Heart left ventricle (tissue), 16 donors: ENCODE results near the gene ANXA8L1. TPM values are rescaled to one million over a fixed set of nuclear protein-coding genes. Genes with fewer than 3 reads are reported as not detected.
"Not testable (repeated sequence)": the region's sequence is repeated elsewhere in the genome, so short reads cannot be mapped to it uniquely, and the experiment has no call there.

Source experiments
- ATAC-seq, 4 donors: fragments of 200-7000 bp; cut with Tn5 transposase; one replicate each; pipeline ENCODE4 v1.9.1; 2020 to 2022; ENCODE audit warnings: moderate library complexity in 4 of 4, mild to moderate bottlenecking in 3 of 4, moderate number of reproducible peaks in 1 of 4
- DNase-seq, 5 donors: peaks; one replicate each; pipeline ENCODE4 v3.0.0-alpha.2; 2020
- H3K27ac ChIP-seq, 12 donors: fragments of 200-600 bp; sonication (generic) in 4 of 12; one replicate each; pipeline versions ENCODE4 v1.5.0 to v1.8.0; 2016 to 2022; ENCODE audit warnings: mild to moderate bottlenecking in 2 of 12
- H3K27me3 ChIP-seq, 9 donors: fragments of 200-600 bp; sonication (generic) in 2 of 9; one replicate each; pipeline versions ENCODE4 v1.5.1 to v1.8.0; 2016 to 2022; ENCODE audit warnings: mild to moderate bottlenecking in 3 of 9
- H3K36me3 ChIP-seq, 9 donors: fragments of 200-600 bp; sonication (generic) in 2 of 9; one replicate each; pipeline versions ENCODE4 v1.5.0 to v1.8.0; 2018 to 2022; ENCODE audit warnings: mild to moderate bottlenecking in 2 of 9
- H3K4me1 ChIP-seq, 12 donors: fragments of 200-600 bp; sonication (generic) in 4 of 12; one replicate each; pipeline versions ENCODE4 v1.5.0 to v1.8.0; 2016 to 2022; ENCODE audit warnings: mild to moderate bottlenecking in 3 of 12
- H3K4me3 ChIP-seq, 12 donors: fragments of 200-600 bp; sonication (generic) in 4 of 12; one replicate each; pipeline versions ENCODE4 v1.5.0 to v1.8.0; 2017 to 2022; ENCODE audit warnings: mild to moderate bottlenecking in 9 of 12, moderate library complexity in 4 of 12
- H3K9me3 ChIP-seq, 12 donors: fragments of 200-600 bp; sonication (generic) in 4 of 12; one replicate each; pipeline versions ENCODE4 v1.5.0 to v1.8.0; 2016 to 2022; ENCODE audit warnings: mild to moderate bottlenecking in 1 of 12
- WGBS, 4 donors: extraction: QIAGEN DNeasy Blood & Tissue Kit in 2 of 4; methylation state at CpG; one replicate each; pipeline versions ENCODE4 v1.1.5 to v1.1.7; 2013 to 2018; 5-methylcytosine and 5-hydroxymethylcytosine counted together
- intact Hi-C, 10 donors: fragments of 100-400 bp; cut with DNase I; formaldehyde crosslinking; loops; one replicate each; pipeline versions ENCODE4 v1.11.1 to v1.14.2; 2022
- polyA plus RNA-seq, 2 donors: library from polyadenylated mRNA; stranded (reverse); fragments of 200-250 nt; gene quantifications; one replicate each; pipeline ENCODE4 v1.2.3, GENCODE V29; 2013
- total RNA-seq, 9 donors: library from RNA; depleted of rRNA in 2 of 9; stranded (reverse); fragments of >200 nt in 2 of 9; fragmentation: NEBNext Ultra II Directional in 3 of 9; extraction: Animal tissue kit (Norgen Biotek cat#: 25700) in 3 of 9; gene quantifications; one replicate each; pipeline versions ENCODE4 v1.1.0 to v1.2.4, GENCODE V29; 2016 to 2023
- donor health status: ischemic (EF 13 %, LVEDD 7.1; RV severe dilation, severe dysfunction).
- donor health status: healthy with polysubstance abuse.
- donor health status: DM: no; HTN: yes; CAD: no.
- donor health status: DM: no; HTN: no; CAD: no.
- donor health status: ischemic (EF 25% LVEDD 6.9; RV normal size, moderate dysfunction).
- donor health status: ischemic (EF 25% LVEDD 5.7; RV mildly dilated, moderate dysfunction).
- donor health status: healthy.
- donor health status: DM: yes; HTN: yes; CAD: no.
- donor health status: ischemic (EF 35%, LVEDD 5.7; RV mildly dilated, moderate dysfunction).
- donor health status: nonischemic (EF 11% LVEDD 7.7; RV severe dilation, severe dysfunction).
- donor health status: DM: yes; HTN: yes; CAD: no.
- donor health status: PGD.
- donor health status: ischemic (EF 29% LVEDD 5.4; RV normal size, mild dysfunction).
- donor health status: nonischemic (EF 23%, LVEDD 6.1; RV moderate dilation, normal function).

Gene ANXA8L1
- total and polyA plus RNA-seq, 11 donors = 0.08 to 43.5 (median 1.6) TPM; not detected in 8

DNA sequence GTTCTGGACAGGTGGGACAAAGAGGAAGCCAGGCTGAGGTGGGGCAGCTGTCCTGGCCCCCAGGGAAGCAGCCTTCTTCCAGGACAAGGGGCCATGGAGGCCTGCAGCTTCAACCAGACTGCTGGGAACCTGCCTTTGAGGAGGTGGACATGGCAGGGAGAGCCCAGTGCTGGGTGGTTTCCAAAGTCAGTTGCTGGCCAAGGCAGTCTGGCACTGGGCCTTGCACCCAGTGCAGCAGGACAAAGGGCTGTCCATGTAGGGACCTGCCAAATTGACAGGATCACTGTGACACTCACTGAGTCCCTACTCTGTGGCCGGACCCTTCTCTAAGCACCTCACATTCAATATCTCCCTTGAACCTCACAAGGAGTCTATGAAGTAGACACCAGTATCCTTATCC lies 1.4 kb downstream of the ANXA8L1 start:
- H3K27ac ChIP-seq, intact Hi-C loops, H3K27me3 ChIP-seq, H3K4me3 ChIP-seq, H3K9me3 ChIP-seq, H3K4me1 ChIP-seq, DNase-seq, H3K36me3 ChIP-seq: not testable (repeated sequence)
- peak; percentile 64 to 86 (median 82) for ATAC-seq
- WGBS, 4 donors = no CpG with 5 or more reads among the region's 1 CpG

DNA sequence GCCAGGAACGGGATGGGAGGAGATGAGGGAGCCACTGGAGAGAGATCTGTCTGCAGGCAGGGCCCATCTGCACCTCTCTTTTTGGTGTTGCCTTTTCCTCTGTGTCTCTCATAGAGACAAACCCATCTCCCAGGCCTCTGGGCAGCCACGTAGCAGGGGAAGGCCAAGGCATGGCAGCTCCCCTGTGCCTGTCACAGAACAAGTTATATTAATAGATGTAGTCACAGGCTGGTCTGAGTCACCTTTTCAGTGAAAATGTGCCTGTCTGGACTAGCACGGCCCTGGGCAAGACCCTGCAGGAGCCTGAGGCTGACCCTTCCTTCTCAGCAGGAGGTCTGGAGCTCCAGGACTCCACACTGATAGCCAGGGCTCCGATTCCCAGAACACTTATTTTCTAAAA lies 2.1 kb downstream of the ANXA8L1 start:
- intact Hi-C loops, DNase-seq, H3K27ac ChIP-seq, H3K9me3 ChIP-seq, H3K4me1 ChIP-seq, H3K27me3 ChIP-seq, H3K4me3 ChIP-seq, H3K36me3 ChIP-seq: not testable (repeated sequence)
- ATAC-seq = peak in 2 of 4 donors; percentile 38 to 70
- 43 to 60% methylated on average over 1 of the region's 4 CpGs; no CpG with 5 or more reads in 2 of the 4 donors for WGBS, 4 donors

DNA sequence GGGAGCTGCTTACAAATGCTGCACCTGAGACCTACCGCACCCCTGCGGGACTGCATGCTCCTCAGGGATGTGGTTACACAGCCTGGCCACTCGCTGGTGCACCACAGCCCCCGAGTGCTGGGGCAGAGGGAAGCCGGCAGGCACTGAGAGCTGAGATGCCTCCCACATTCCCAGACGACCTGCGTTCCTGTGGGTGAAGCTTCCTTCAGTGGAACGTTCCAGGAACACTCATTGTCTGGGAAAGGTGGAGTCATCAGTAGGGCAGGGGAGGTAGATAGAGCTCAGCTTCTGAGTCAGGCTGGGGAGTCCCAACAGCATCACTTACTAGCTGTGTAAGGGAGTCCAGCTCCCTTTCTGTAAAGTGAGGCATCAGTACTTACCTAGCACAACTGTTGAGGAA lies 2.5 kb downstream of the ANXA8L1 start:
- H3K27ac ChIP-seq, DNase-seq, ATAC-seq, H3K4me3 ChIP-seq, H3K9me3 ChIP-seq, intact Hi-C loops, H3K27me3 ChIP-seq, H3K4me1 ChIP-seq, H3K36me3 ChIP-seq: not testable (repeated sequence)
- 37 to 53% methylated on average over 6 of the region's 8 CpGs; no CpG with 5 or more reads in 2 of the 4 donors for WGBS, 4 donors

DNA sequence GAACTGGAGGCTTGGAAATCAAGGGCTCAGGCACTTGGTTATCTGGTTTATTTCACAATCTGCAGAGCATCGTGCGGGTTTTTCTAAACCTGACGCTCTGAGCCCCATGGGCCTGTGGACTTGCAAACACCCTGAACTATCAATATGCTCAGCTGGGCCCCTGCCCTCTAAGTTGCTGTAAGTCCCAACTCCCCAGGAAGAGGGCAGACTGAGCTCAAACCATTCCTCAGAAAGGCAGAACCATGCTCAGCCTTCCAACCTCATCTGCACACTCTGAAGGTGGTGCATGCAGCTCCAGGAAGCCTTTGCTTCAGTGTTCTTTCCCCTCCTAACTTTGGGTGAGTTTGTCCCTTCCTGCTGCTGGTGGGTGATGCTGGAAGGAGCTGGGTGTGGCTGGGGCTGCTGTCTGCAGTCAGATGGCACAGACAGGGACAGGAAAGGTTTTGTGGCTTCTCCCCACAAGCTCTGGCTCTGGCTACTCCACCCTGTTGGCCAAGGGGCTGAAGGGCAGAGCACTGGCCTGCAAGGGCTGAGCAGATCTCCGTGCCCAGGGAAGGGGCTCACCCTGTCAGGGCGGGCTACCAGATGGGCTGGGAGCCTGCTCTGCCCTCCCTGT lies 3.8 kb downstream of the ANXA8L1 start:
- WGBS, 4 donors = 49 to 72% (median 54%) methylated on average over 2 of the region's 5 CpGs
- peak in 1 of 4 donors; percentile 21 for ATAC-seq

DNA sequence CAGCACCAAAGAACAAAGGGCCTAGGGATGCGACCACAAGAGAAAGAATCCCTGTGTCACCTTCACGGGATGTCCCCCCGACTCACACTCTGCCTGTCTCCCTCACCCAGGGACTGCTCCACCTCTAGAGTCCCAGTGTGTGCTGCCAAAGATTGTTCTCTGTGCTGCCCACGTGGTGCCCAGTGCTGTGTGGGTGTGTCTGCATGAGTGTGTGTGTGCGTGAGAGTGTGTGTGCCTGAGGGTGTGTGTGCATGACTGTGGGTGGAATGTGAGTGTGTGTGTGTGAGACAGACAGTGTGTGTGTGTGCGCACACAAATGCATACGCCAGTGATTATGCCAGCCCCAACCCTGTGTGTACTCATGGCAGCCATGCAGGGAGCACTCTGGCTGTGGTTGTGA lies 10.3 kb downstream of the ANXA8L1 start:
- ATAC-seq = peak in 1 of 4 donors; percentile 33

More for the DNA sequence above, 3.8 kb downstream of the ANXA8L1 start:
- H3K4me3 ChIP-seq, H3K27me3 ChIP-seq, H3K27ac ChIP-seq, H3K4me1 ChIP-seq, H3K36me3 ChIP-seq, intact Hi-C loops, H3K9me3 ChIP-seq, DNase-seq: not testable (repeated sequence)

DNA sequence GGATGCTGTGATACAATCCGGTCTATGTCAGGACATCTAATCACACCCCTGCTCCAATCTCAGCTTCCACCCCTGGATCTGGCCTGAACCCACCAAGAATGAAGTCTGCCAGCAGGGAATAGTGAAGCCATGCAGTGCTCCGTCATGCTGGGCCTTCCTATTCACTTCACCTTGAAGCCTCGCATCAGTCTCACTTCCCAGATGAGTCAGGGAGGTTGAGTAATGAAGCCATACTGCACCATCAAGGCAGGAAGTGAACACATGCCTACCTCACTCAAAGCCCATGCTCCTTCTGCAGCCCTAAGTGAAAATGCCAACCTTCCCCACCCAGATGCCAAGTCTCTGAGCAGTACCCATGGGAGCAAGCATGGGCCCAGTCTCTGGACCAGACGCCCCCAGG lies 11.1 kb downstream of the ANXA8L1 start:
- H3K4me3 ChIP-seq, H3K9me3 ChIP-seq, intact Hi-C loops, ATAC-seq, H3K36me3 ChIP-seq, DNase-seq, H3K27me3 ChIP-seq, H3K4me1 ChIP-seq, H3K27ac ChIP-seq: not testable (repeated sequence)
- no CpG with 5 or more reads among the region's 4 CpGs for WGBS, 4 donors

More for the DNA sequence above, 10.3 kb downstream of the ANXA8L1 start:
- H3K36me3 ChIP-seq, H3K4me1 ChIP-seq, H3K9me3 ChIP-seq, H3K27ac ChIP-seq, intact Hi-C loops, H3K4me3 ChIP-seq, H3K27me3 ChIP-seq, DNase-seq: not testable (repeated sequence)
- WGBS, 4 donors = no CpG with 5 or more reads among the region's 7 CpGs

DNA sequence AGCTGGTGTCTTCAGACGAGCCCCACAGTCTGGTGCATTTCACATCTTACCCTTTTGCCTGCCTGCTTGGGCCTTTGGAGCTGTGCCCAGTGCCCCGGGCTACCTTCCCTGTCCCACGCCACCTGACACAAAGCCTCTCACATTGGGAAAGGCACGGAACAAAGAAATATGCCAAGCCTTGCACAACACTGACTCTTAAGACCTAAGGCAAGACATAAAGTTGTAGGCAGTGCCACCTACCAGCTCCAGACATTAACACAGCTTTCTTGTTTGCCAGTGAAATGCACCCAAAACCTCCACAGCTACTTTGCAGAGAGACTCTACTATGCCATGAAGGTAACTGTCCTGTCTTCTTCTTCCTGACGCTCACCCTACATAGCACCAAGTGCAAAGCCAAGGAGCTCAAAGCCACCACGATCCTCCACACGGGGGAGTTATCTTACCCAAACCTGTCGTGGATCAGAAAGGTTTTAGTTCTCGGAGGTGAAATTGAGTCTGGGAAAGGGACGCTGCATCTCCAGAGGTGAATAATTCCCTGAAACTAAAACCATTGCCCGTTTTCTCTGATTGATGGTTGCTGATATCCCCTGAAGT lies 11.8 kb downstream of the ANXA8L1 start:
- H3K27ac ChIP-seq, H3K27me3 ChIP-seq, DNase-seq, ATAC-seq, H3K36me3 ChIP-seq, H3K9me3 ChIP-seq, H3K4me1 ChIP-seq, intact Hi-C loops, H3K4me3 ChIP-seq: not testable (repeated sequence)
- WGBS, 4 donors = no CpG with 5 or more reads among the region's 11 CpGs

DNA sequence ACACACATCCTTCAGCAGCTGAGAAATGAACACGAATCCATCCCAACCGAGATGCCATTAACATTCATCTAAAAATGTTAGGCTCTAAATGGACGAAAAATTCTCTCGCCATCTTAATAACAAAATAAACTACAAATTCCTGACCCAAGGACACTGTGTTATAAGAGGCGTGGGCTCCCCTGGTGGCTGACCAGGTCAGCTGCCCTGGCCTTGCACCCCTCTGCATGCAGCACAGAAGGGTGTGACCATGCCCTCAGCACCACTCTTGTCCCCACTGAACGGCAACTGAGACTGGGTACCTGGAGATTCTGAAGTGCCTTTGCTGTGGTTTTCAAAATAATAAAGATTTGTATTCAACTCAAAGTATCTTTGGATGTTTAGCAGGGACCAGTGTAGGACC lies 15.8 kb downstream of the ANXA8L1 start:
- DNase-seq, H3K4me1 ChIP-seq, H3K27ac ChIP-seq, ATAC-seq, H3K9me3 ChIP-seq, H3K36me3 ChIP-seq, intact Hi-C loops, H3K4me3 ChIP-seq, H3K27me3 ChIP-seq: not testable (repeated sequence)
- WGBS, 4 donors = 80 to 93% (median 84%) methylated on average over 2 to 4 of the region's 6 CpGs; no CpG with 5 or more reads in 1 of the 4 donors

DNA sequence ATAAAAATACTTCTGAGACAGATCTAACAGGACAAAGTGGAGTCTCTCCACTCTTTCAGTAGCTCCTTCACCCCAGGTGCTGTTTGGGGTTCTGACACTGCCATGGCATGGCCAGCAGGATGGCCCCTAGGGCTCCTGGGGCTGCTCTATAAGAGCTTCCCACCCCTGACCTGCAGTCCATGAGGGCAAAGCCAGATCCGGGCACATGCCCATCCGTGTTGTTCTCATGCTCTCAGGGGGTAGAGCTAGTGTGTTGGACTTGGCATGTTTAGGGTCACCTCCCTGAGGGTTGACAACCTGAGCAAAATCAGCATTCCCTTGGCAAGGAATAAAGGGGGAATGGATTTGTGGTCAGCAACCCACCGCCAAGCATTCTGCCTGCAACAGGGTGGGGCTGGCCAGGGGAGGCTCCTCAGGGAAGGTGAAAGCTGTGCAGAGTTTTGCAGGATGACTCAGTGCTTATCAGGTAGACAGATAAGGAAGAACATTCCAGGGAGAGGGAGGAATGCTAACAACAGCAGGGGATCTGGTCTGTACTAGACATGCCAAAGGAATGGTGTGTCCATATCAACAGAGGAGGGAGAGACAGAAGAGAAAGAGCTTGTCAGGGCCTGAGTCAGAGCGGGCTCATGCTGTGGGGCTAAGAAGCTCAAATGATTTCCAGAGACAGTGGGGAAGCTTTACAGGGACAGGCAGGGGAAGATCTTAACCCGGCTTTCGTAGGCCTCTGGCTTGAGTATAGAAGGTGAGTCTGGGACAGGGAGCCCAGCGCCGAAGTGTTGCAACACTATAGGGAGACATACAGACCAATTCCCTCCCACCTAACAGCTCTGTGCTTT lies 21.1 kb downstream of the ANXA8L1 start:
- H3K27ac ChIP-seq, H3K9me3 ChIP-seq, DNase-seq, intact Hi-C loops, H3K27me3 ChIP-seq, H3K36me3 ChIP-seq, H3K4me1 ChIP-seq, H3K4me3 ChIP-seq: not testable (repeated sequence)
- WGBS, 4 donors = 88 to 100% (median 90%) methylated on average over 1 to 8 of the region's 8 CpGs
- peak in 2 of 4 donors; percentile 13 to 31 for ATAC-seq
